ENCODE results near the gene CLBA1. TPM values are rescaled to one million over a fixed set of nuclear protein-coding genes. Genes with fewer than 3 reads are reported as not detected.

CLBA1 gene
- polyA plus RNA-seq, 1 donor from 2014 or later = 1.3 TPM

DNA sequence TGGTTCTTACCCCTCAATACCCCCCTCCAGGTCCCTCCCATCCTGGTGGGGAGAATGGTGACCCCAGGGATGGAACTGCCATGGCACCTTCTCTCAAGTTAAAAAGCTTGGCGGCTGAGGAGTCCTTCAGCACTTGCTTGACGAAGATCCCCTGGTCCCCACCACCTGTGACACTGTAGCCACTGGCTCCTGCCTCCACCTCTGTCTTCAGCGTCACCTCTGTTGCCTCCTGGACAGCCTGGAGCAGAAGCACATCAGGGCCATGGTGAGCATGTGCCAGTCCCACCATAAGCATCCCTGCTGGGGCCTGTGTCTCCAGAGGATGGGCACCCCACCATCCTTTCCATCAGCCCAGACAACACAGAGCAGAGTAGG is 30.2 kb upstream of the CLBA1 start:
- peaks cover 0 to 4% (median 3%) of the 10 kb centered on the region in 3 donors for H3K4me1 Mint-ChIP-seq
- H3K4me3 Mint-ChIP-seq = no peak overlapping the region

DNA sequence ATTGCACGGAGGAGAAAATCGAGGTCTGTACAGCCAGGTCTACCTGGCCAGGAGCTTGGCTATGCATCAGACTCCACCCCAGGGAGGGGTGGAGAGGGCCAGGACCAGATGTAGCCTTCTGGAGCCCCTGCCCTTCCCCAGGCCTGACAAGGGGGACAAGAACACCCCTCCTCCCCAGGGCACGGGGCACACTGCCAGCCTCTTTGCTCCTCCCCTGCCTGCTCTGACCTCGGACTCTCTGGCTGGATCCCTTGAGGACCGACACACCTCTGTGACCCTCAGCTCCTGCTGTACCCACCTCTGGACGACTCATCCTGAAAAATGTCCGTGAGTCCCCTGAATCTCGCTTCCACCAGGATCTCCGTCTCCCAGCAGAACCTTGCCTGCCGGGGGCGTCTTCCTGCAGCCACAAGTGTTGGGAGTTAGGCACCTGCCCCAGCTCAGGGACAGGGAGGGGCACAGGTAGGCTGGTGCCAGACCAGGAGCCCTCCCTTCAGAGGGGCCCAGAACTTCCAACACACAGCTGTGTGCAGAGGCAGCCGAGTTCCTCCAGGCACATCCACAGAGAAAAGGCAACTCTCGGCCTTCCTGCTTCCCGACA is 29.2 kb upstream of the CLBA1 start:
- peaks cover 0 to 3% (median 0%) of the 10 kb centered on the region in 3 donors for H3K9me3 Mint-ChIP-seq
- peaks cover 9% of the 10 kb centered on the region for H3K27me3 Mint-ChIP-seq
- peaks cover 0 to 4% (median 3%) of the 10 kb centered on the region in 3 donors for H3K4me1 Mint-ChIP-seq
- no peak overlapping the region for H3K27ac Mint-ChIP-seq
- H3K36me3 Mint-ChIP-seq = peaks cover 6% of the 10 kb centered on the region
- H3K4me3 Mint-ChIP-seq = no peak overlapping the region

More for the DNA sequence above, 30.2 kb upstream of the CLBA1 start:
- peaks cover 0 to 3% (median 0%) of the 10 kb centered on the region in 3 donors for H3K9me3 Mint-ChIP-seq
- H3K36me3 Mint-ChIP-seq = peaks cover 6% of the 10 kb centered on the region
- H3K27me3 Mint-ChIP-seq = peaks cover 8% of the 10 kb centered on the region
- no peak overlapping the region for H3K27ac Mint-ChIP-seq

DNA sequence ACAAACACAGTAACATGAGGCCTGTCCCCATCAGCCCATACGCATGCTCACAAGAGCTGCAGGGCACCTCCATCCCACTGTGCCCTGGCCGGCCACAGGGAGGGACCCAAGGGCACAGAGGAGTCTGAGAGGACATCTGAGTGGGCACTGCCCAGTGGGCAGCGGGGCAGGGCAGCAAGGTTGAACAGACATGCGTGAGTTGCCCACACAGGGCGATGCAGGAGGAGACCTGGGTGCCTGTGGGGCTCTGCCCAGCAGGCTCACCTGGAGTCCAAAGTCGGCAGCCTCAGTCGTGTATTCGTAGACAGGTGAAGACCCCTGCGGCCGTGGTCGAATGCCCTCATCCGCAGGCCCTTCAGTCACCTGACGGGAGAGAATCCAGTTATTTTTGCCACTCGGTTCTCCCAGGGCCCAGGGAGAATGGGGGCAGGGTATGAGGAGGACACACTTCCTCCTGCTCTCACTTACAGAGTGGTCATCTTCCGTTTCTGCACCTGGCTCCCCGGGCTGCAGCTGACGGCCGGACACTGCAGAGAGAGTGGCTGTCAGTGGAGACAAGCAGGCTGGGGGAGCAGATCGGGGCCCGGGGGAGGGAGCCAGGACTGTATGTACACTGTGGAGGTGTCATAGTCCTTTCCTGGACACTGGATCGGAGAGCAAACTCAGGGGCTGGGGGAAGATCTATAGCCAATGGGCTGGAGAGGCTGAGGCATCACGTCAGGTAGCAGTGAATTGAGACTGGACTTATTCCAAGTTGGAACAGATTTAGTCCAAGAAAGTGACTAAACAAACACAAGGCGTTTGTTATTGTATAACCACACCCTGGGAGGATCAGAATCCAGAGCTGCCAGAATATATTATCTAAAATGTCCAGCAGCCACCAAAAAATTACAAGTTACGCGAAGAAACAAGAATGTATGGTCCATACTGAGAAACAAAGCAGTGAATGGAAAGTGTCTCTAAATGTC is 28.2 kb upstream of the CLBA1 start:
- Mint-ChIP-seq H3K36me3 (peaks cover 6% of the 10 kb centered on the region), H3K9me3 (peaks cover 0 to 3% (median 0%) of the 10 kb centered on the region in 3 donors), H3K27ac (no peak overlapping the region), H3K4me1 (peaks cover 0 to 4% (median 3%) of the 10 kb centered on the region in 3 donors), H3K27me3 (peaks cover 10% of the 10 kb centered on the region), H3K4me3 (no peak overlapping the region)

DNA sequence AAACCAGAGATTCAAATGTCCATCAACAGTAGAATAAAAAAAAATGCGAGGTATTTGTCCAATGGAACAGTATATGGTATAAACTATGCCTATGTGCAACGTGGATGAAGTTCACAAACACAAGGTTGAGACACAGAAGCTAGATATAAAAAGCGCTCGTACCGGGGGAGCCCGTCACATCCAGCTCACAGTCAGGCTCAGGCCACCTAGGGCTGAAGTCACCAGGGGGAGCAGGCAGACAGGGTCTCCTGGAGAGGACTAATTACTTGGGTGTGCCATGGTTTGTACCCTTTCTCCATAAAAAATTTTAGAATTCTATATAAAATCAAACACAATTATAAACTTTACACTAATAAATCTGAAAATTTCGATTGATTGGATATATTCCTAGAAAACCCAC is 21.0 kb upstream of the CLBA1 start:
- H3K27ac Mint-ChIP-seq = no peak overlapping the region
- no peak overlapping the region for H3K4me3 Mint-ChIP-seq
- H3K4me1 Mint-ChIP-seq = peaks cover 0 to 7% (median 5%) of the 10 kb centered on the region in 3 donors
- H3K9me3 Mint-ChIP-seq = no peaks in the 10 kb centered on the region
- H3K27me3 Mint-ChIP-seq = peaks cover 26% of the 10 kb centered on the region
- H3K36me3 Mint-ChIP-seq = no peaks in the 10 kb centered on the region

DNA sequence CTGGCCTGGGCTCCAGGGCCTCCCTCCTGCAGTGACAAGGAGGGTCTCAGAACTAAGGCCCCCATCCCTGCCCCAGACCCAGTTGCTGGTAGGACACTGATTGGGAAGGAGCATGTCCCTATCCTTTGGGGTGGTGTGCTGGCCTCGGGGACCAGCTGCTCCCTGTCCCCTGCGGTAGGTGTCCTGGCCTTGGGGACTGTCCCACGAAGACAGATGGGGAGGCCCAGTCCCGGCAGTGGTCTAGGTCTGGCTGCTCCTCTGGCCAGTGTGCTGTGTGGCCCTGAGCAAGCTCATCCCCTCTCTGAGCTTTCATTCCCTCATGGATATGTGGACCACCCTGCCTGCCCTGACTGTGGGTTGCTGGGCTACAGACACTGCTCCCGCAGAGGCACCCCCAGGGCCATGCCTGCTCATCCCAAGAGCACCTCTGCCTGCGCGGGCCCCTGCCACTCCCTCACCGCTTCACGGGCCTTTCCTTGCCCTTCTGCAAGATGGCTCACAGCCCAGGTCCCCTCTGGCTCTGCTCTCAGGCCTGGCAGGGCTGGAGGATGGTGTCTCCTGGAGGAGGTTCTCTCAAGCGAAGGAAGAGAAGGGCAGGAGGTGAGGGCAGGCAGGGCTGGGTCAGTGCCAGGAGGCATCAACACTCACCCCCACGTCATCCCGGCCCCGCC is 19.9 kb upstream of the CLBA1 start:
- Mint-ChIP-seq H3K4me1 (peaks cover 0 to 7% (median 5%) of the 10 kb centered on the region in 3 donors), H3K36me3 (no peaks in the 10 kb centered on the region), H3K27ac (no peak overlapping the region), H3K4me3 (no peak overlapping the region), H3K9me3 (no peaks in the 10 kb centered on the region), H3K27me3 (peaks cover 26% of the 10 kb centered on the region)

DNA sequence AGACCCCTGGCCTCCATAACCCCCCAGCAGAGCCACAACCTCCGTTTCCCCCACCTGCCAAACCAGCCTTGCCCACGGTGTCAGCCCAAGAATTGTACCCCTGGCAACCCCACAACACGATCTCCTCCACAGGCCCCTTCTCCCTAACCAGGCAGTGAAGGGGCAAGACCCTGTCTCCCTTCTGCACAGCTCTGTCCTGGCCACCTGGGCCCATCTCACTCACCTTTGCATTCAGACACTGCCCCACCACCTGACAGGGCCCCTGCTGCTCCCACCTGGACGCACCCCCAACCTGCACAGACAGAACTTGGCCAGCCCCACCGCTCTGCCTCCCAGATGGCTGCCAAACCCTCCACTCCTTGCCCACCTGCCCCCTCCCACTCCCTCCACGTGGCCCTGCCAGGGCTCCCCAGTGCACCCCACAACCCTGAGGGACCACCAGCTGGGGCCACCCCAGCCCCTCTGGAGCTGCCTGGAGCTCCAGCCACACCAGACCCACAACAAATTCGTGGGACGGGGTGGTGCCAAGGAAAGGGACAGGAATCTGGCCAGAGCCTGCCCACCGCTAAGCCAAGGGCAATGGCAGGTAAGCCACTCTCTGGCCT is 19.2 kb upstream of the CLBA1 start:
- H3K4me3 Mint-ChIP-seq = no peak overlapping the region
- H3K27ac Mint-ChIP-seq = no peak overlapping the region

DNA sequence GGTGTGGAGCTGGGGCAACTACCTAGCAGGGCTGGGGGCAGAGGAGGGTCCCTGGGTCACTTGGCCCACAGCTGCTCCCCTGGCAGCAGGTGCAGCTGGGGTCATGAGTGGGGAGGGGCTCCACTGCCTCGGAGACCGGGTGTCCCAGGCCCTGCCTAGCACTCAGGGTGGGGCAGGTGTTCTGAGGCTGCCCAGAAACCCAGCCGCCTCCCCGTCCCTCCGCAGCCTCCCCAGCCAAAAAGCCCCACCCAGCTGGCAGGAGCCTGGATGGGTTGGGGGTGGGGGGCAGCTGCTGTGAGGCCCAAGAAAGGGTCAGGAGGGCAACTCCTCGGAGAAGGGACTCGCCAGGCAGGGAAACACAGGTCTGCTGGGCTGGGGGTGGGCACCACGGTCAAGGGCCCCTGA is 18.6 kb upstream of the CLBA1 start:
- Mint-ChIP-seq H3K9me3 (no peaks in the 10 kb centered on the region), H3K36me3 (no peaks in the 10 kb centered on the region), H3K27ac (no peak overlapping the region), H3K4me3 (no peak overlapping the region), H3K4me1 (peaks cover 0 to 7% (median 5%) of the 10 kb centered on the region in 3 donors), H3K27me3 (peaks cover 24% of the 10 kb centered on the region)

More for the DNA sequence above, 19.2 kb upstream of the CLBA1 start:
- peaks cover 26% of the 10 kb centered on the region for H3K27me3 Mint-ChIP-seq
- no peaks in the 10 kb centered on the region for H3K36me3 Mint-ChIP-seq
- peaks cover 0 to 7% (median 5%) of the 10 kb centered on the region in 3 donors for H3K4me1 Mint-ChIP-seq
- no peaks in the 10 kb centered on the region for H3K9me3 Mint-ChIP-seq

DNA sequence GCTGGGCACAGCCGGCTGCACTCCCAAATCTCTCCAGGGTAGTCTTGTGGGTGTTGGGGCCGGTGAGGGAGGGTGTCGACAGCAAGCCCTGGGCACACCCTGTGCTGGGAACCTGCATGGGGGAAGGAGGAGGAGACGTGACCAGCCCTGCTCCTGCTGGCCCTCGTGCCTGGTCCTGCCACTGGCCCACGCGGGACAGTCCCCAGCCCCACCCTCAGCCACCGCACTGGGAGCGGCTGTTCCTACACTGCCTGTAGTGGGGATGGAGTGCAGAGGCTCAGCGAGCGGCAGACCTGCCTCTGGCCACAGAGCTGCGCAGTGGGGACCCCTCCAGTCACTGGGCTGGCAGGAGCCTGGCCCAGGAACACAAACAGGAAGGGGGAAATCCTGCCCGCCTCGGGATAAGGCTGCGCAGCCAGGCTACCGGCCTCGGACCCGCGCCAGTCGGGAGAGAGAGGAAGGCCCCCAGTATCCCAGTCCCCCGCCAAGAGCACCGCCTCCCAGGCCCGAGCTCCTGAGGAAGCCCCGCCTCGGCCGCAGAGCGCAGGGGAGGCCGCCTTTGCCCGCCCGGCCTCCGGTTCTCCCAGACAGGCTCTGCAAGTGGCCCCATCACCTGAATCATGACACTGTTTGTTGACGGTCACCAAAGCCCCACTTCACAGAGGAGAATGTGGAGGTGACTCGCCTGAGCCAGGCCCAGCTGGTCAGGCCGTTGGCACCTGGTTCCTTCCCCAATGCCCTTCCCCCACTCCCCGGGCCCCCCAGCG is 18.0 kb upstream of the CLBA1 start:
- Mint-ChIP-seq H3K27ac (no peak overlapping the region), H3K9me3 (no peaks in the 10 kb centered on the region), H3K4me3 (no peak overlapping the region), H3K36me3 (no peaks in the 10 kb centered on the region), H3K4me1 (peaks cover 0 to 7% (median 5%) of the 10 kb centered on the region in 3 donors), H3K27me3 (peaks cover 24% of the 10 kb centered on the region)

DNA sequence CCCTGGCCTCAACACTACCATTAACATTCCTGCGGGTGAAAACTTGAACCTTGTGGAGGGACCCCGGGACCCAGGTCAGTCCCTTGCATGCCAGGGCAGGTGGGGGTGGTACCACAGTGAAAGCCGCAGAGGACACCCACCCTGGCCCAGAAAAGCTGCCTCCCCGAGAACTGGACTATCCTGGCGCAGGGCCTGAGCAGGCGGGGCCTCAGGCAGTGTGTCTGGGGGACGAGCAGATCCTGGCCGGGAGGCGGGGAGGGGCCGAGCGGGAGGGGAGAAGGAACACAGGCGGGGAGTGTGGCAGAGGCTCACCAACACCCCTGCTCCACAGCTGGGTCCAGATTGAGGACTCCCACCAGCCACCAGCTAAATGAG is 17.4 kb upstream of the CLBA1 start:
- Mint-ChIP-seq H3K9me3 (no peaks in the 10 kb centered on the region), H3K27ac (no peak overlapping the region), H3K4me1 (peaks cover 0 to 7% (median 5%) of the 10 kb centered on the region in 3 donors), H3K27me3 (peaks cover 21% of the 10 kb centered on the region), H3K4me3 (peak overlapping the region in 2 of 4 donors; percentile 22 to 39), H3K36me3 (no peaks in the 10 kb centered on the region)

DNA sequence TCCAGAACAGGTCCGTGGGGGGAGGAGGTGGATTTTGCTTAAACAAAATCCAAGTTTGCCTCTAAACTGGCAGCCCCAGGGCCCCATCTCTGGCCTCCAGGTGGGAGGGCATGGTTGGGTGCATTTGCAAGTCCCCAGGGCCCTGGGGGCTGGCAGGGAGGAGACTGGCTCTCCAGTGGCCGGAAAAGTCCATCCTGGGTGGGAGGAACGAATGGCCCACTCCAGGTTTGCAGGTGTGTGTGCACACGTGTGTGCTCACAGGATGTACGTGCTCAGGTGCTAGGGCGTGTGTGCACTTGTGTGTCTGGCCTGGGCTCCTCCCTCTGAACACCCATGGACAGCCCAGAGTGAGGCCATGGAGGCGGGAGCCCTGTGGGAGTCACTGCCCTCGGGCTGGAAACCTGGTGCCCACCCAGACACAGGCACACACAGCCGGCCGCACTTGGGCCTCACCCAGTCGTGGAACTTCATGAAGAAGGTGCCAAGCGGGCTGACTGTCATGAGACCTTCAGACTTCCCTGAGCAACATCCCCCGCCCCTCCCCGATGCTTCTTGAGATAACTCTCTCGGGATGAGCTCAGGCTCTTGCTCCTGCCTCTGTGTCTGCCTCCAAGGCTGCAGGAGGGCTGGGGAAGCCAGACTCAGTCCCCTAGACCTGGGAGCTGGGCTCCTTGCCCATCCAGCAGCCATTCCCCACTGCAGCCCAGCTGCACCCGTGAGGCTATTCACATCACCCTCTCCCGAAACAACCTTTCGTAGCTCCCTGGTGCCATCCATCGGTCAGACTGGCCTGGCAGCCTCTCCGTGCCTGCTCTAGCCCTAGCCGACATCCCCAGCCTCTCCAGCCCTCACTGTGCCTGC is 16.8 kb upstream of the CLBA1 start:
- H3K27me3 Mint-ChIP-seq = peaks cover 21% of the 10 kb centered on the region
- H3K36me3 Mint-ChIP-seq = no peaks in the 10 kb centered on the region
- H3K4me3 Mint-ChIP-seq = peak overlapping the region in 2 of 4 donors; percentile 22 to 43
- peaks cover 0 to 7% (median 5%) of the 10 kb centered on the region in 3 donors for H3K4me1 Mint-ChIP-seq
- no peaks in the 10 kb centered on the region for H3K9me3 Mint-ChIP-seq
- H3K27ac Mint-ChIP-seq = no peak overlapping the region

DNA sequence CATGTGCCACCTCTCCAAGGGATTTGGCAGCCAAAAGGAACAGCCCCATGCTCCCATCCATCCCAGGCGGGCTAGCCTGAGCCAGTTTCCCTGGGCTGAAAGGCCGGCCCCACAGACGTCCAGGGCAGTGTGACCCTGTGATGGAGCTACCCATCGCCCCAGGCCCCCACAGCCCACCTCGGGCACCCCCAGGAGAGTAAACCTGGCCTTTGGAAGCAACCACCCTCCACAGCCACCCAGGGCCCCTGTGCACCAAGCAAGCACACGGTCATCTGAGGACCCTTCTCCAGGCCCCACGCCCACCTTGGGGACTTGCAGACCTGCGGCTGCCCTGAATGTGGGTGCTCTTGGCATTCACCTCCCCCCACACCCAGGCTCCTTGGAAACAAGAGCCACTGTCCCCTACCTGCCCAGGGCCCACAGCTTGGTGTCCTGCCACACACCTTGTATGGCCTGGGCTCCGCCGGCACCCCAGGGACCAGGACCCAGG is 15.8 kb upstream of the CLBA1 start:
- Mint-ChIP-seq H3K27me3 (peaks cover 16% of the 10 kb centered on the region), H3K9me3 (no peaks in the 10 kb centered on the region), H3K4me3 (peak overlapping the region in 1 of 4 donors; percentile 8), H3K4me1 (peaks cover 0 to 7% (median 5%) of the 10 kb centered on the region in 3 donors), H3K36me3 (no peaks in the 10 kb centered on the region), H3K27ac (no peak overlapping the region)

DNA sequence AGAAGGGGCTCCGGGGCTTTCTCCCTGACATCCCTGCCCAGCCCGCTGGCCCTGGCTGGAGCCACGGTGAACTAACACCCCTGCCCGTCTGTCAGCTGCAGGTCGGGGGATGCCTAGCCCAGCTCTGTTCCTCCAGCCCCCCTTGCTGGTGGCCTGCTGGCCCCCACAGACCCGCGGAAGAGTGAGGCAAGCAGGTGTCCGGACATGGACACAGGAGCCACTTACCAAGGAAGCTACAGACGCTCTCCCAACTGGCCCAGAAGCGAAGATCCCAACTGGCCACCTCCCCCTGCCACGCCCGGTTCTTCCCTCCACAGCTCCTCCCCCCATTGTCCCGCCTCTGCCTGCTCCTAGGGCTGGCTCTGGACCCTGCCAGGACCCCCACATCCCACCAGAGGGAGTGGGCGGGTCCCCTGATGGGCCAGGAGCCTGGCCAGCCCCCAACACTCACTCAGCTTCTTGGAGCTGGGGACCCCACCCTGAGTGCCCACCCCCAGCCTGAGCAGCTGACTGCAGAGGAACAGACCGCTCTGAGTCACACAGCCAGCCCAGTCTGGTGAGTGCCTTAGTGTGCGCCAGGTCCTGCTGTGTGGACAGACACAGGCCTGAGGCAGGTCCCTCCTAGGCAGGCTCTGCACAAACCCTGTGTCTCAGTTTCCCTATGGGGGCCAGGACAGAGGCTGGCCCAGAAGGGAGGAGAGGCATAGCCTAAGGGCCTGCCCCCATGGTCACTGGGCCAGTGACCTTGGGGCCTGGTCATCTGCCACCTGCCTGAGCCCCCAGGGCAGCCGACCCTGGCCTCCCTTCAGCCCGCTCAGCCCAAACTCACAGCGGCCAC is 15.1 kb upstream of the CLBA1 start:
- no peaks in the 10 kb centered on the region for H3K36me3 Mint-ChIP-seq
- H3K4me1 Mint-ChIP-seq = peaks cover 0 to 7% (median 5%) of the 10 kb centered on the region in 3 donors
- H3K9me3 Mint-ChIP-seq = no peaks in the 10 kb centered on the region
- peaks cover 16% of the 10 kb centered on the region for H3K27me3 Mint-ChIP-seq
- peak overlapping the region in 1 of 3 donors; percentile 16 for H3K27ac Mint-ChIP-seq
- H3K4me3 Mint-ChIP-seq = no peak overlapping the region
